Esophagus muscularis mucosa (tissue), 3 donors: ENCODE measurements around the gene RPS29.

Experiments
- POLR2A ChIP-seq: fragments of 450-650 bp; IDR thresholded peaks from one replicate; pipeline ENCODE4 v1.6.1; 2017; ENCODE audit warnings: antibody characterized with exemption, moderate library complexity, mild to moderate bottlenecking, low read depth
- TF ChIP-seq, protein P1 (sequence below), 3 experiments: fragments of 200-600 bp in 2 of 3; fragments of 450-650 bp in 1 of 3; sonication (generic) in 2 of 3; IDR thresholded peaks; one replicate each; pipeline ENCODE4 v1.5.1; 2017 to 2019; ENCODE audit warnings: antibody characterized with exemption in 3 of 3, mild to moderate bottlenecking in 2 of 3, moderate library complexity in 1 of 3

DNA sequence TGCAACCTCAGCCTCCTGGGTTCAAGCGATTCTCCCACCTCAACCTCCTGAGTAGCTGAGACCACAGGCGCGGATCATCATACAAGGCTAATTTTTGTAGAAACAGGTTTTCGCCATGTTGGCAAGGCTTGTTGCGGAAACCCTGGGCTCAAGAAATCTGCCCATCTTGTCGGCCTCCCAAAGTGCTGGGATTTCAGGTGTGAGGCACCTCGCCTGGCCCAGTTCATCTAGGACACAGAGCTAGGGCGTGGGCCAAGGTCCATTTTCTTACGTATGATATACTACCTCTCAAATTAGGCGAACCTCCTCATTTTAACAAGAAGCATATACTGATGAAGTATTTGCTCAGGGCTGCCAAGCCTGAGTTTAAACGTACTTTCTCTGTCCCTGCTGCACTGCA is 2.1 kb downstream of the RPS29 start:
- TF ChIP-seq, protein P1, sequence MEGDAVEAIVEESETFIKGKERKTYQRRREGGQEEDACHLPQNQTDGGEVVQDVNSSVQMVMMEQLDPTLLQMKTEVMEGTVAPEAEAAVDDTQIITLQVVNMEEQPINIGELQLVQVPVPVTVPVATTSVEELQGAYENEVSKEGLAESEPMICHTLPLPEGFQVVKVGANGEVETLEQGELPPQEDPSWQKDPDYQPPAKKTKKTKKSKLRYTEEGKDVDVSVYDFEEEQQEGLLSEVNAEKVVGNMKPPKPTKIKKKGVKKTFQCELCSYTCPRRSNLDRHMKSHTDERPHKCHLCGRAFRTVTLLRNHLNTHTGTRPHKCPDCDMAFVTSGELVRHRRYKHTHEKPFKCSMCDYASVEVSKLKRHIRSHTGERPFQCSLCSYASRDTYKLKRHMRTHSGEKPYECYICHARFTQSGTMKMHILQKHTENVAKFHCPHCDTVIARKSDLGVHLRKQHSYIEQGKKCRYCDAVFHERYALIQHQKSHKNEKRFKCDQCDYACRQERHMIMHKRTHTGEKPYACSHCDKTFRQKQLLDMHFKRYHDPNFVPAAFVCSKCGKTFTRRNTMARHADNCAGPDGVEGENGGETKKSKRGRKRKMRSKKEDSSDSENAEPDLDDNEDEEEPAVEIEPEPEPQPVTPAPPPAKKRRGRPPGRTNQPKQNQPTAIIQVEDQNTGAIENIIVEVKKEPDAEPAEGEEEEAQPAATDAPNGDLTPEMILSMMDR (IDR thresholded peaks at IDR 0.05): no peak
- TF ChIP-seq POLR2A: no peak
